HEK293 (cell line): Measurements from ENCODE around the gene SYS1.

Source experiments
- CTCF ChIP-seq: fragments of 450-650 bp; formaldehyde crosslinking; IDR thresholded peaks from 2 replicates; pipeline ENCODE4 v1.5.1; 2016; ENCODE audit warnings: missing biosample characterization, missing genetic modification characterization
- TSHZ1 ChIP-seq: fragments of 450-650 bp; formaldehyde crosslinking; IDR thresholded peaks from 2 replicates; pipeline ENCODE4 v1.5.1; 2016; ENCODE audit warnings: missing biosample characterization, missing genetic modification characterization, borderline replicate concordance
- ZNF19 ChIP-seq: fragments of 450-650 bp; formaldehyde crosslinking; IDR thresholded peaks from 2 replicates; pipeline ENCODE4; 2016; ENCODE audit warnings: missing biosample characterization, missing genetic modification characterization, low read depth
- ZNF274 ChIP-seq, 2 experiments: fragments of 200-500 bp in 1 of 2; fragments of 450-650 bp in 1 of 2; sonication (Bioruptor generic) in 1 of 2; formaldehyde crosslinking in 1 of 2; IDR thresholded peaks; 2 replicates each; pipeline versions ENCODE4 v1.5.1 to v1.6.1; 2014 to 2016; ENCODE audit warnings: borderline replicate concordance in 1 of 2, inconsistent platforms in 1 of 2, low read length in 1 of 2, missing biosample characterization in 1 of 2, missing genetic modification characterization in 1 of 2
- ZNF549 ChIP-seq: fragments of 450-650 bp; IDR thresholded peaks from 2 replicates; pipeline ENCODE4 v1.5.1; 2018; ENCODE audit warnings: missing biosample characterization, missing genetic modification characterization, mild to moderate bottlenecking, inconsistent platforms, moderate library complexity
- ZNF654 ChIP-seq: fragments of 450-650 bp; formaldehyde crosslinking; IDR thresholded peaks from 2 replicates; pipeline ENCODE4 v1.5.1; 2016; ENCODE audit warnings: low read depth, missing biosample characterization, missing genetic modification characterization
- ZNF792 ChIP-seq: fragments of 450-650 bp; formaldehyde crosslinking; IDR thresholded peaks from 2 replicates; pipeline ENCODE4 v1.5.1; 2016; ENCODE audit warnings: missing biosample characterization, missing genetic modification characterization
- TF ChIP-seq, protein P1 (sequence below): fragments of 450-650 bp; formaldehyde crosslinking; IDR thresholded peaks from 2 replicates; pipeline ENCODE4 v1.5.1; 2016; ENCODE audit warnings: missing biosample characterization, missing genetic modification characterization

DNA sequence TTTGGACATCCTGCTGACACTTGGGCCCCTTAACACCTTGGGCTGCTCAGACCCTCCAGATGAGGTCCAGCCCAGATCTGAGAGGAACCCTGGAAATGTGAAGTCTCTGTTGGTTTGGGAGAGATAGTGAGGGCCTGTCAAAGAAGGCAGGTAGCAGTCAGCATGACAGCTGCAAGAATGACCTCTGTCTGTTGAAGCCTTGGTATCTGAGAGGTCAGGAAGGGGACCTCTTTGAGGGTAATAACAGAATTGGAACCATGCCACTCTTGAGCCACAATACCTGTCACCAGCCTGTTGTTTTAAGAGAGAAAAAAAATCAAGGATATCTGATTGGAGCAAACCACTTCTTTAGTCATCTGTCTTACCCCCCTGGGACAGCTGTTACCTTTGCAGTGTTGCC is 4.2 kb downstream of the SYS1 start:
- TF ChIP-seq CTCF (tag by site-specific recombination) (no peak), ZNF654 (no peak), ZNF549 (no peak), ZNF792 (tag by site-specific recombination) (no peak), TSHZ1 (tag by site-specific recombination) (no peak), ZNF274 (IDR thresholded peaks at IDR 0.05; ENCODE audit: low read length) (no peak), ZNF274 (tag by site-specific recombination; IDR thresholded peaks at IDR 0.05; ENCODE audit: borderline replicate concordance) (no peak), ZNF19 (no peak)
- TF ChIP-seq, protein P1, sequence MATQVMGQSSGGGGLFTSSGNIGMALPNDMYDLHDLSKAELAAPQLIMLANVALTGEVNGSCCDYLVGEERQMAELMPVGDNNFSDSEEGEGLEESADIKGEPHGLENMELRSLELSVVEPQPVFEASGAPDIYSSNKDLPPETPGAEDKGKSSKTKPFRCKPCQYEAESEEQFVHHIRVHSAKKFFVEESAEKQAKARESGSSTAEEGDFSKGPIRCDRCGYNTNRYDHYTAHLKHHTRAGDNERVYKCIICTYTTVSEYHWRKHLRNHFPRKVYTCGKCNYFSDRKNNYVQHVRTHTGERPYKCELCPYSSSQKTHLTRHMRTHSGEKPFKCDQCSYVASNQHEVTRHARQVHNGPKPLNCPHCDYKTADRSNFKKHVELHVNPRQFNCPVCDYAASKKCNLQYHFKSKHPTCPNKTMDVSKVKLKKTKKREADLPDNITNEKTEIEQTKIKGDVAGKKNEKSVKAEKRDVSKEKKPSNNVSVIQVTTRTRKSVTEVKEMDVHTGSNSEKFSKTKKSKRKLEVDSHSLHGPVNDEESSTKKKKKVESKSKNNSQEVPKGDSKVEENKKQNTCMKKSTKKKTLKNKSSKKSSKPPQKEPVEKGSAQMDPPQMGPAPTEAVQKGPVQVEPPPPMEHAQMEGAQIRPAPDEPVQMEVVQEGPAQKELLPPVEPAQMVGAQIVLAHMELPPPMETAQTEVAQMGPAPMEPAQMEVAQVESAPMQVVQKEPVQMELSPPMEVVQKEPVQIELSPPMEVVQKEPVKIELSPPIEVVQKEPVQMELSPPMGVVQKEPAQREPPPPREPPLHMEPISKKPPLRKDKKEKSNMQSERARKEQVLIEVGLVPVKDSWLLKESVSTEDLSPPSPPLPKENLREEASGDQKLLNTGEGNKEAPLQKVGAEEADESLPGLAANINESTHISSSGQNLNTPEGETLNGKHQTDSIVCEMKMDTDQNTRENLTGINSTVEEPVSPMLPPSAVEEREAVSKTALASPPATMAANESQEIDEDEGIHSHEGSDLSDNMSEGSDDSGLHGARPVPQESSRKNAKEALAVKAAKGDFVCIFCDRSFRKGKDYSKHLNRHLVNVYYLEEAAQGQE: no peak
